Hair follicular keratinocyte (primary cell): ENCODE results near the gene TMEM39A. TPM values are rescaled to one million over a fixed set of nuclear protein-coding genes. Genes with fewer than 3 reads are reported as not detected.

Experiments
- total RNA-seq: library from RNA; depleted of rRNA; stranded (reverse); fragments of >200 nt; gene quantifications from 2 replicates; pipeline ENCODE4 v1.2.3, GENCODE V29; 2015

TMEM39A gene
- 36.3 and 46.5 TPM in 2 replicates for total RNA-seq

GRCh38 chr3:119463171-119464169, at the start of gene TMEM39A:
Gene TMEM39A, minus strand, starts transcription at chr3:119463615. Its CDS starts 1,541 bp downstream, at chr3:119462074.

GRCh38 chr3:119498186-119499011, 35.0 kb upstream of the TMEM39A start, which contains the start of gene TIMMDC1:
Gene TIMMDC1, plus strand, starts transcription at chr3:119498547. Its CDS starts 187 bp downstream, at chr3:119498734.

Other genes starting within 250 kb of the TMEM39A start
- 18.1 and 32.0 TPM in 2 replicates for gene B4GALT4, start 222.7 kb downstream of the TMEM39A start, total RNA-seq
- gene ARHGAP31, start 169.2 kb downstream of the TMEM39A start, total RNA-seq: 2.1 and 2.2 TPM in 2 replicates
- gene POGLUT1, start 5.3 kb upstream of the TMEM39A start, total RNA-seq: 9.5 and 11.8 TPM in 2 replicates
- 42.8 and 55.3 TPM in 2 replicates for gene TIMMDC1, start 34.9 kb upstream of the TMEM39A start, total RNA-seq
- gene CD80, start 96.0 kb upstream of the TMEM39A start, total RNA-seq: not detected in 2 replicates
- gene ADPRH, start 115.9 kb upstream of the TMEM39A start, total RNA-seq: 1.5 TPM in 2 replicates
- gene PLA1A, start 134.3 kb upstream of the TMEM39A start, total RNA-seq: not detected in 2 replicates
- 0.08 TPM in 1 of 2 replicates, not detected in the other for gene POPDC2, start 197.0 kb upstream of the TMEM39A start, total RNA-seq
- 24.6 and 29.6 TPM in 2 replicates for gene COX17, start 213.8 kb upstream of the TMEM39A start, total RNA-seq
- not detected in 2 replicates for gene CFAP91, start 239.4 kb upstream of the TMEM39A start, total RNA-seq